Breast epithelium (tissue), 4 donors: ENCODE measurements around the gene ADSS2. TPM values are rescaled to one million over a fixed set of nuclear protein-coding genes. Genes with fewer than 3 reads are reported as not detected.
"Not testable (repeated sequence)": the region's sequence is repeated elsewhere in the genome, so short reads cannot be mapped to it uniquely, and the experiment has no call there.

Experiments used
- DNase-seq, 2 donors: peaks; one replicate each; pipeline ENCODE4 v3.0.0-alpha.2; 2019; ENCODE audit warnings: low spot score in 2 of 2
- H3K27ac ChIP-seq, 2 donors: fragments of 200-600 bp; sonication (generic) in 1 of 2; one replicate each; pipeline ENCODE4 v1.5.1; 2016 to 2019; ENCODE audit warnings: mild to moderate bottlenecking in 1 of 2
- H3K27me3 ChIP-seq, 2 donors: fragments of 200-600 bp; sonication (generic) in 1 of 2; one replicate each; pipeline versions ENCODE4 v1.5.1 to v1.6.0; 2017 to 2019; ENCODE audit warnings: control low read depth in 1 of 2, mild to moderate bottlenecking in 1 of 2
- H3K36me3 ChIP-seq: fragments of 200-600 bp; one replicate; pipeline ENCODE4 v1.5.1; 2019
- H3K4me1 ChIP-seq, 2 donors: fragments of 200-600 bp; sonication (generic); one replicate each; pipeline ENCODE4 v1.5.1; 2016 to 2019; ENCODE audit warnings: control low read depth in 1 of 2
- H3K4me3 ChIP-seq, 3 donors: fragments of 200-600 bp; sonication (generic); 1 replicate in 2 of 3; 2 replicates in 1 of 3; pipeline ENCODE4 v1.5.1; 2016 to 2019; ENCODE audit warnings: mild to moderate bottlenecking in 3 of 3, moderate library complexity in 2 of 3
- H3K9me3 ChIP-seq, 2 donors: fragments of 200-600 bp; sonication (generic) in 1 of 2; one replicate each; pipeline ENCODE4 v1.5.1; 2016 to 2019; ENCODE audit warnings: control low read depth in 1 of 2
- POLR2A ChIP-seq: fragments of 450-650 bp; IDR thresholded peaks from one replicate; pipeline ENCODE4 v1.6.1; 2016; ENCODE audit warnings: antibody characterized with exemption, mild to moderate bottlenecking, moderate library complexity
- POLR2AphosphoS5 ChIP-seq, 3 donors: sonication (generic); formaldehyde crosslinking; IDR thresholded peaks; one replicate each; pipeline ENCODE4 v1.6.1; 2017; ENCODE audit warnings: antibody characterized with exemption in 3 of 3
- intact Hi-C: fragments of 100-400 bp; cut with DNase I; formaldehyde crosslinking; loops from one replicate; pipeline ENCODE4 v1.15.1; 2023; ENCODE audit warnings: low total_unique reads
- total RNA-seq, 3 donors: library from RNA; depleted of rRNA; stranded (reverse); fragments of >200 nt; gene quantifications; one replicate each; pipeline ENCODE4 v1.1.0, GENCODE V29; 2016
- TF ChIP-seq, protein P1 (sequence below), 3 donors: fragments of 450-650 bp; IDR thresholded peaks; one replicate each; pipeline ENCODE4 v1.5.1; 2016 to 2017; ENCODE audit warnings: antibody characterized with exemption in 3 of 3, mild to moderate bottlenecking in 3 of 3, moderate library complexity in 3 of 3

The ADSS2 gene
- 10 to 100 TPM; 26.9 to 66.6 (median 52.8) TPM for total RNA-seq

DNA sequence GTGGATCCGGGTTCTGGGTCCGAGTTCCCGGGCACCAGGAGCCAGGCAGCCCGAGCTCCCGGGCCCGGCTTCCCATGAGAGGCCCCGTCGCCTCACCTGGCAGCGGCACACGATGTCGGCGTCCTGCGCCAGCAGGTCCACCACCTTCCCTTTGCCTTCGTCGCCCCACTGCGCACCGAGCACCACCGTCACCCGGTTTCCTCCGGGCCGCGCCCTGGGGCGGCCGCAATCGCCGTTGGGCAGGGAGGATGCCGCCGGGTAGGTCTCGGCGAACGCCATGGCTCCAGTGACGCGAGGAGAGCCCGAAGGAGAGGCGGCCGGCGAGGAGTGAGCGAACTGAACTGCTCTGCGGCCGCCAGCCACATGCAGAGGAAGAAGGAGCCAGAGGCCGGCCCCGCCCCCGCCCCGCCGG, at the start of gene ADSS2:
ADSS2 (minus strand) TSS at position 371 of the 412 bp plus-strand sequence; CDS start at position 279, 92 bp downstream.
- TF ChIP-seq, protein P1, sequence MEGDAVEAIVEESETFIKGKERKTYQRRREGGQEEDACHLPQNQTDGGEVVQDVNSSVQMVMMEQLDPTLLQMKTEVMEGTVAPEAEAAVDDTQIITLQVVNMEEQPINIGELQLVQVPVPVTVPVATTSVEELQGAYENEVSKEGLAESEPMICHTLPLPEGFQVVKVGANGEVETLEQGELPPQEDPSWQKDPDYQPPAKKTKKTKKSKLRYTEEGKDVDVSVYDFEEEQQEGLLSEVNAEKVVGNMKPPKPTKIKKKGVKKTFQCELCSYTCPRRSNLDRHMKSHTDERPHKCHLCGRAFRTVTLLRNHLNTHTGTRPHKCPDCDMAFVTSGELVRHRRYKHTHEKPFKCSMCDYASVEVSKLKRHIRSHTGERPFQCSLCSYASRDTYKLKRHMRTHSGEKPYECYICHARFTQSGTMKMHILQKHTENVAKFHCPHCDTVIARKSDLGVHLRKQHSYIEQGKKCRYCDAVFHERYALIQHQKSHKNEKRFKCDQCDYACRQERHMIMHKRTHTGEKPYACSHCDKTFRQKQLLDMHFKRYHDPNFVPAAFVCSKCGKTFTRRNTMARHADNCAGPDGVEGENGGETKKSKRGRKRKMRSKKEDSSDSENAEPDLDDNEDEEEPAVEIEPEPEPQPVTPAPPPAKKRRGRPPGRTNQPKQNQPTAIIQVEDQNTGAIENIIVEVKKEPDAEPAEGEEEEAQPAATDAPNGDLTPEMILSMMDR (IDR thresholded peaks at IDR 0.05), result no peak
- TF ChIP-seq POLR2AphosphoS5 (IDR thresholded peaks at IDR 0.05) (peak; percentile 63 to 82 (median 79)), POLR2A (peak; percentile 70)
- Histone ChIP-seq H3K36me3 (no peaks in the 10 kb centered on the region), H3K9me3 (no peaks in the 10 kb centered on the region), H3K4me3 (peak within 1 kb of the TSS; percentile 74 to 97 (median 93)), H3K4me1 (peaks cover 8 to 15% of the 10 kb centered on the region in 2 donors), H3K27ac (peak within 1 kb of the TSS; percentile 89 to 95), H3K27me3 (no peaks in the 10 kb centered on the region)
- no peak for DNase-seq
- intact Hi-C loops, result no loop called here

DNA sequence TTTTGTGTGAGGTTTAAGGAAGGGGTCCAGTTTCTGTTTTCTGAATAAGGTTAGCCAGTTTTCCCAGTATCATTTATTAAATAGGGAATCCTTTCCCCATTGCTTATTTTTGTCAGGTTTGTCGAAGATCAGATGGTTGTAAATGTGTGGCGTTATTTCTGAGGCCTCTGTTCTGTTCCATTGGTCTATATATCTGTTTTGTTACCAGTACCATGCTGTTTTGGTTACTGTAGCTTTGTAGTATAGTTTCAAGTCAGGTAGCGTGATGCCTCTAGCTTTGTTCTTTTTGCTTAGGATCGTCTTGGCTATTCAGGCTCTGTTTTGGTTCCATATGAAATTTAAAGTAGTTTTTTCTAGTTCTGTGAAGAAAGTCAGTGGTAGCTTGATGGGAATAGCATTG, 48.8 kb upstream of the ADSS2 start:
- not testable (repeated sequence) for H3K4me1 ChIP-seq, H3K36me3 ChIP-seq, H3K27ac ChIP-seq

DNA sequence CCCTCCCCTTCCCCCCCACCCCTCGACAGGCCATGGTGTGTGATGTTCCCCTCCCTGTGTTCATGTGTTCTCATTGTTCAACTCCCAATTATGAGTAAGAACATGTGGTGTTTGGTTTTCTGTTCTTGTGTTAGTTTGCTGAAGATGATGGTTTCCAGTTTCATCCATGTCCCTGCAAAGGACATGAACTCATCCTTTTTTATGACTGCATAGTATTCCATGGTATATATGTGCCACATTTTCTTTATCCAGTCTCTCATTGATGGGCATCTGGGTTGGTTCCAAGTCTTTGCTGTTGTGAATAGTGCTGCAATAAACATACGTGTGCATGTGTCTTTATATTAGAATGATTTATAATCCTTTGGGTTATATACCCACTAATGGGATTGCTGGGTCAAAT, 47.8 kb upstream of the ADSS2 start:
- H3K27ac ChIP-seq, intact Hi-C loops, H3K36me3 ChIP-seq, H3K27me3 ChIP-seq, H3K4me3 ChIP-seq, DNase-seq, H3K4me1 ChIP-seq: not testable (repeated sequence)
- peaks cover 0 to 20% of the 10 kb centered on the region in 2 donors for H3K9me3 ChIP-seq

More for the DNA sequence above, 48.8 kb upstream of the ADSS2 start:
- H3K27me3 ChIP-seq, H3K4me3 ChIP-seq, DNase-seq, intact Hi-C loops: not testable (repeated sequence)
- H3K9me3 ChIP-seq, result peaks cover 0 to 20% of the 10 kb centered on the region in 2 donors

DNA sequence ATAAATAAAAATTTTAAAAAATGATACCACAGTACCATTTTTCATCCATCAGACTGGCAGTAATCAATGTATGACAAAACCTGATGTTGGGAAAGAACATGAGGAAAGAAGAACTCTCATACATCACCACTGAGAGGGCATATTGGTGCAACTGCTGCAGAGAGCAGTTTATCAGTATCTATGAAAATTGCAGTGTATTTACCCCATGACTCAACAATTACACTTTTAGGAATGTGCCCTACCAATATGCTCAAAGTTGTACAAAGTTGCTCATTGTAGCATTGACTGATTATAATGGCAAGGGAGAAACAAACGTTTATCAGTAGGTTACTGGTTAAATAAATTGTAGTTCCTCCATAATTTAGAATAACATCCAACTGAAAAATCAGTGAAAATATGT, 46.1 kb upstream of the ADSS2 start:
- intact Hi-C loops, result no loop called here
- no peaks in the 10 kb centered on the region for H3K4me1 ChIP-seq
- peaks cover 0 to 20% of the 10 kb centered on the region in 2 donors for H3K9me3 ChIP-seq
- no peak overlapping the region for H3K27ac ChIP-seq
- no peak for DNase-seq
- H3K27me3 ChIP-seq, result no peaks in the 10 kb centered on the region
- no peaks in the 10 kb centered on the region for H3K36me3 ChIP-seq
- TF ChIP-seq, protein P1 (IDR thresholded peaks at IDR 0.05), result no peak
- TF ChIP-seq POLR2AphosphoS5 (IDR thresholded peaks at IDR 0.05) (no peak), POLR2A (no peak)
- H3K4me3 ChIP-seq, result no peak overlapping the region

DNA sequence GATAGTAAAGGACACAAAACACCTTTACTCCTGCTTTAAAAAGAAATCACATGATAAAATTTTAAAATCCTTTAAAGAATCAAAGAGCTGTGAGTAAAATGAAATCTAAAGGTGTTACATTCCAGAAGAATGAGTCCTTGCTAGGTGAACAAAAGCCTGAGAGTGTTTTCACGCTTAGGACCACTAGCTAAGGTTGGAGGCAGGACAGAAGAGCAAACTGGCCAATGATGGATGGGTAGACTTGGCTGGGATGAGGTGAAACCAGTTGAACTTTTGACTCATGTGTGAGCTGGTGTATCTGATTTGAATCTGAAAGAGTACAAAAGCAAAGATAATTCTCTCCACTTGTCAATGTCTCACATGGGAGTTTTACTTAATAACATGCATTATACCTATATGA, 44.5 kb upstream of the ADSS2 start:
- TF ChIP-seq, protein P1 (IDR thresholded peaks at IDR 0.05), result no peak
- TF ChIP-seq POLR2A (no peak), POLR2AphosphoS5 (IDR thresholded peaks at IDR 0.05) (no peak)

DNA sequence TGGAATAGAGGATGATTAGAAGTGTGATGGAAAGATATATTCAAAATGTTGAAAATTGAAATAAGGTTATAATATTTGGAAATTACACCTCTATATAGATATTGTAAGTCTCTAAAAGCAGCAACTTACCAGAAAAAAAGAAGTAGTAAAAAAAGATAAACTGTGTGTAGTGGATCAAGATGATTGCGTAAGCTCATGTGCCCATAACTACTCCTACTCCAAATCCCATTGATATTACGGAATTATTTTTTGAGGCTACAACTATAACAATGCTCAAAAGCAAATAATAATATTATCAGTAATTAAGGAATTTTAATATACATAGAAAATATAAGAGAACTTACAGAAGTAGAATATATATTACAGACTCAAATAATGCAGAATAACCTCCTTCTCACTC, 42.9 kb upstream of the ADSS2 start:
- H3K36me3 ChIP-seq, result no peaks in the 10 kb centered on the region

More for the DNA sequence above, 44.5 kb upstream of the ADSS2 start:
- no peak overlapping the region for H3K4me3 ChIP-seq
- H3K27me3 ChIP-seq, result no peaks in the 10 kb centered on the region
- no peaks in the 10 kb centered on the region for H3K4me1 ChIP-seq
- intact Hi-C loops, result no loop called here
- H3K9me3 ChIP-seq, result peaks cover 0 to 10% of the 10 kb centered on the region in 2 donors
- no peak overlapping the region for H3K27ac ChIP-seq
- DNase-seq, result no peak
- H3K36me3 ChIP-seq, result no peaks in the 10 kb centered on the region

DNA sequence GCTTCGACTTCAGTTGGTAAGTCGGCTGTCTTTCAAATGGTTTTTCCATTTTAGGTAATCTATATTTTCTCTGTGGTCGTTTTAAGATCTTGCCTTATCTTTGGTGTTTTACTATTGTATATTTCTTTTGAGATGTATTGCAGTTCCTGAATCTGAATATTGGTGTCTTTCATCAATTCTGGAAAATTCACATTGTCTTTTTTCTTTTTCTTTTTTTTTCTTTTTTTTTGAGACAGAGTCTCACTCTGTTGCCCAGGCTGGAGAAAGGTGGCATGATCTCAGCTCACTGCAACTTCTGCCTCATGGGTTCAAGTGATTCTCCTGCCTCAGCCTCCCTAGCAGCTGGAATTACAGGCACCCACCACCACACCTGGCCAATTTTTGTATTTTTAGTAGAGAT, 33.3 kb upstream of the ADSS2 start:
- H3K27ac ChIP-seq, intact Hi-C loops, H3K4me3 ChIP-seq, H3K9me3 ChIP-seq, H3K27me3 ChIP-seq, H3K36me3 ChIP-seq, H3K4me1 ChIP-seq, DNase-seq: not testable (repeated sequence)

More for the DNA sequence above, 42.9 kb upstream of the ADSS2 start:
- Histone ChIP-seq H3K27me3 (no peaks in the 10 kb centered on the region), H3K4me3 (no peak overlapping the region), H3K9me3 (no peaks in the 10 kb centered on the region), H3K27ac (no peak overlapping the region), H3K4me1 (no peaks in the 10 kb centered on the region)
- no peak for TF ChIP-seq POLR2A
- DNase-seq, result no peak
- intact Hi-C loops, result no loop called here
